ENCODE results near the gene TXNIP. TPM values are rescaled to one million over a fixed set of nuclear protein-coding genes. Genes with fewer than 3 reads are reported as not detected.

The TXNIP gene
- polyA plus RNA-seq, 1 of the 3 experiments (the other 2 are of a cell fraction) = 44.6 TPM

Other genes with a start within 250 kb of the TXNIP start
- gene RNF115, start 172.5 kb downstream of the TXNIP start, polyA plus RNA-seq (2012; rRNA removed) = 4.8 and 6.1 TPM in 2 replicates
- 34.1 and 40.9 TPM in 2 replicates for gene POLR3C, start 172.4 kb downstream of the TXNIP start, polyA plus RNA-seq (2012; rRNA removed)
- gene NUDT17, start 150.9 kb downstream of the TXNIP start, polyA plus RNA-seq (2012; rRNA removed) = 7.8 and 8.1 TPM in 2 replicates
- gene PIAS3, start 137.5 kb downstream of the TXNIP start, polyA plus RNA-seq (2012; rRNA removed) = 35.5 and 39.1 TPM in 2 replicates
- gene ANKRD35, start 110.7 kb downstream of the TXNIP start, polyA plus RNA-seq (2012; rRNA removed) = 0.05 and 0.08 TPM in 2 replicates
- 2.1 and 2.6 TPM in 2 replicates for gene ITGA10, start 86.5 kb downstream of the TXNIP start, polyA plus RNA-seq (2012; rRNA removed)
- gene PEX11B, start 77.9 kb downstream of the TXNIP start, polyA plus RNA-seq (2012; rRNA removed) = 26.1 and 34.5 TPM in 2 replicates
- gene RBM8A, start 69.1 kb downstream of the TXNIP start, polyA plus RNA-seq (2012; rRNA removed) = 236 TPM in 2 replicates
- 39.1 and 39.4 TPM in 2 replicates for gene LIX1L, start 38.6 kb downstream of the TXNIP start, polyA plus RNA-seq (2012; rRNA removed)
- 2.6 and 3.6 TPM in 2 replicates for gene ANKRD34A, start 32.0 kb downstream of the TXNIP start, polyA plus RNA-seq (2012; rRNA removed)
- 15.8 and 17.3 TPM in 2 replicates for gene POLR3GL, start 31.9 kb downstream of the TXNIP start, polyA plus RNA-seq (2012; rRNA removed)
- 0.05 TPM in 1 of 2 replicates, not detected in the other for gene HJV, start 25.2 kb upstream of the TXNIP start, polyA plus RNA-seq (2012; rRNA removed)
- 0.66 and 0.88 TPM in 2 replicates for gene NBPF10, start 148.2 kb upstream of the TXNIP start, polyA plus RNA-seq (2012; rRNA removed)
- 7.2 and 9.4 TPM in 2 replicates for gene NOTCH2NLA, start 232.4 kb upstream of the TXNIP start, polyA plus RNA-seq (2012; rRNA removed)